Body of pancreas (tissue), 4 donors: ENCODE measurements around the gene CCDC3.

ENCODE experiments used
- CTCF ChIP-seq, 7 experiments: fragments of 450-650 bp in 4 of 7; fragments of 200-600 bp in 3 of 7; sonication (generic) in 3 of 7; IDR thresholded peaks; one replicate each; pipeline ENCODE4 v1.5.1; 2016 to 2019; ENCODE audit warnings: antibody characterized with exemption in 7 of 7
- POLR2A ChIP-seq, 3 donors: fragments of 450-650 bp; IDR thresholded peaks; one replicate each; pipeline ENCODE4 v1.6.1; 2016; ENCODE audit warnings: antibody characterized with exemption in 3 of 3, mild to moderate bottlenecking in 2 of 3

- TF ChIP-seq POLR2A (IDR thresholded peaks at IDR 0.05) (no peak), CTCF (IDR thresholded peaks at IDR 0.05) (no peak)
Measured at GRCh38 chr10:12924911-12925310, 76.6 kb downstream of the CCDC3 start.
